ENCODE measurements around the gene SETD1B. TPM values are rescaled to one million over a fixed set of nuclear protein-coding genes. Genes with fewer than 3 reads are reported as not detected.

The SETD1B gene
- total RNA-seq, 4 donors from 2014 or later, result 1.3 to 63.6 (median 5.6) TPM

DNA sequence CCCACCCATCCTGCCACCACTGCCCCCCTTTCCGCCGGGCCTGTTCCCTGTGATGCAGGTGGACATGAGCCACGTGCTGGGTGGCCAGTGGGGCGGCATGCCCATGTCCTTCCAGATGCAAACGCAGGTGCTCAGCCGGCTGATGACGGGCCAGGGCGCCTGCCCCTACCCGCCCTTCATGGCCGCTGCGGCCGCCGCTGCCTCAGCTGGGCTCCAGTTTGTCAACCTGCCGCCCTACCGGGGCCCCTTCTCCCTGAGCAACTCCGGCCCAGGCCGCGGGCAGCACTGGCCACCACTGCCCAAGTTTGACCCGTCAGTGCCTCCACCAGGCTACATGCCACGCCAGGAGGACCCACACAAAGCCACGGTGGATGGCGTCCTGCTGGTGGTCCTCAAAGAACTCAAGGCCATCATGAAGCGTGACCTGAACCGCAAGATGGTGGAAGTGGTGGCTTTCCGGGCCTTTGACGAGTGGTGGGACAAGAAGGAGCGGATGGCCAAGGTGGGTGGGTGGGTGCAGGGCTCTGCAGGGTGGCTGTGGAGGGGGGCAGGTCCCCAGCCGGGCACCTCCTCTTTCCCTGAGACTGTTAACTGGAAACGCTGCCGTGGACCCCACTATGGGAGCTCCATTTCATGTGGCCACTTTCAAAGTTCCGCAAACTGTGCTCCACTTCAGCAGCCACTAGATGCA lies 10.8 kb downstream of the SETD1B start:
- no peaks in the 10 kb centered on the region for H3K36me3 ChIP-seq
- intact Hi-C loops (cut with DNase I; ENCODE audit: low total_unique reads), result no loop called here
- DNase-seq, result no peak

DNA sequence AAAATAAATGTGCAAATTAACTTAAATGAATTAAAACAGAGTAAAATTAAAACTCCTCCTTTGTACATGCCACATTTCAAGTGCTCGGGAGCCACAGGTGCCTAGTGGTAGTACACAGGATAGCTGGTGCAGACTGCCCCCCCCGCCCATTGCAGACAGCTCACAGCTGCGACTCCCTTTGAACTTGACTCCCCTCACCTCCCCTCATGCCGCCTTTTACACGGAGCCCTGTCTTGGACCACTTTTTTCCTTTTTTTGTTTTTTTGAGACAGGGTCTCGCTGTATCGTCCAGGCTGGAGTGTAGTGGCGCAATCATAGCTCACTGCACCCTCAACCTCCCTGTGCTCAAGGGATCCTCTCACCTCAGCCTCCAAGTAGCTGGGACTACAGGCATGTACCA lies 11.5 kb downstream of the SETD1B start:
- TF ChIP-seq, protein P1, sequence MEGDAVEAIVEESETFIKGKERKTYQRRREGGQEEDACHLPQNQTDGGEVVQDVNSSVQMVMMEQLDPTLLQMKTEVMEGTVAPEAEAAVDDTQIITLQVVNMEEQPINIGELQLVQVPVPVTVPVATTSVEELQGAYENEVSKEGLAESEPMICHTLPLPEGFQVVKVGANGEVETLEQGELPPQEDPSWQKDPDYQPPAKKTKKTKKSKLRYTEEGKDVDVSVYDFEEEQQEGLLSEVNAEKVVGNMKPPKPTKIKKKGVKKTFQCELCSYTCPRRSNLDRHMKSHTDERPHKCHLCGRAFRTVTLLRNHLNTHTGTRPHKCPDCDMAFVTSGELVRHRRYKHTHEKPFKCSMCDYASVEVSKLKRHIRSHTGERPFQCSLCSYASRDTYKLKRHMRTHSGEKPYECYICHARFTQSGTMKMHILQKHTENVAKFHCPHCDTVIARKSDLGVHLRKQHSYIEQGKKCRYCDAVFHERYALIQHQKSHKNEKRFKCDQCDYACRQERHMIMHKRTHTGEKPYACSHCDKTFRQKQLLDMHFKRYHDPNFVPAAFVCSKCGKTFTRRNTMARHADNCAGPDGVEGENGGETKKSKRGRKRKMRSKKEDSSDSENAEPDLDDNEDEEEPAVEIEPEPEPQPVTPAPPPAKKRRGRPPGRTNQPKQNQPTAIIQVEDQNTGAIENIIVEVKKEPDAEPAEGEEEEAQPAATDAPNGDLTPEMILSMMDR (IDR thresholded peaks at IDR 0.05), result no peak
- TF ChIP-seq POLR2A (IDR thresholded peaks at IDR 0.05), result no peak
- intact Hi-C loops (cut with DNase I; ENCODE audit: low total_unique reads), result no loop called here
- H3K36me3 ChIP-seq, result no peaks in the 10 kb centered on the region

More for the DNA sequence above, 10.8 kb downstream of the SETD1B start:
- Histone ChIP-seq H3K4me1 (peaks cover 9 to 26% of the 10 kb centered on the region in 2 donors), H3K27ac (no peak overlapping the region), H3K9me3 (no peaks in the 10 kb centered on the region), H3K4me3 (no peak overlapping the region), H3K27me3 (no peaks in the 10 kb centered on the region)
- no peak for TF ChIP-seq POLR2A (IDR thresholded peaks at IDR 0.05)
- TF ChIP-seq, protein P1 (IDR thresholded peaks at IDR 0.05), result no peak

DNA sequence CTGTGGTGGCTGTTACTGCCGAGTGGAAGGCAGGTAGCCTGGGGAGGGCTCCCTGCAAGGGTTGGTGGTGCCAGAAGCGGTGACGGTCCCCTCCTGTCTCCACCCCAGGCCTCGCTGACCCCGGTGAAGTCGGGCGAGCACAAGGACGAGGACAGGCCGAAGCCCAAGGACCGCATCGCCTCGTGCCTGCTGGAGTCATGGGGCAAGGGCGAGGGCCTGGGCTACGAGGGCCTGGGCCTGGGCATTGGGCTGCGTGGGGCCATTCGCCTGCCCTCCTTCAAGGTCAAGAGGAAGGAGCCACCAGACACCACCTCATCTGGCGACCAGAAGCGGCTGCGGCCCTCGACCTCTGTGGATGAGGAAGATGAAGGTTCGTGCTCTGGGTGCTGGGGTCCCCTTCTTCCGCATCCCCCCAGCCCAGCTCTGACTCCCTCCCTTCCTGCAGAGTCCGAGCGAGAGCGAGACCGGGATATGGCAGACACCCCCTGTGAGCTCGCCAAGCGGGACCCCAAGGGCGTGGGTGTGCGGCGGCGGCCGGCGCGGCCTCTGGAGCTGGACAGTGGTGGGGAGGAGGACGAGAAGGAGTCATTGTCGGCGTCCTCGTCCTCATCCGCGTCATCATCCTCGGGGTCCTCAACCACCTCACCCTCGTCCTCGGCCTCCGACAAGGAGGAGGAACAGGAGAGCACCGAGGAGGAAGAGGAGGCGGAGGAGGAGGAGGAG lies 13.3 kb downstream of the SETD1B start:
- no peak for DNase-seq
- Histone ChIP-seq H3K27me3 (no peaks in the 10 kb centered on the region), H3K36me3 (no peaks in the 10 kb centered on the region), H3K4me3 (no peak overlapping the region), H3K27ac (no peak overlapping the region), H3K4me1 (peaks cover 0 to 8% of the 10 kb centered on the region in 2 donors), H3K9me3 (no peaks in the 10 kb centered on the region)
- no peak for TF ChIP-seq POLR2A (IDR thresholded peaks at IDR 0.05)
- TF ChIP-seq, protein P1 (IDR thresholded peaks at IDR 0.05), result no peak
- intact Hi-C loops (cut with DNase I; ENCODE audit: low total_unique reads), result no loop called here

More for the DNA sequence above, 11.5 kb downstream of the SETD1B start:
- H3K27me3 ChIP-seq, result no peaks in the 10 kb centered on the region
- H3K27ac ChIP-seq, result no peak overlapping the region
- H3K4me1 ChIP-seq, result peaks cover 9 to 24% of the 10 kb centered on the region in 2 donors
- no peak for DNase-seq
- no peaks in the 10 kb centered on the region for H3K9me3 ChIP-seq
- H3K4me3 ChIP-seq, result no peak overlapping the region

DNA sequence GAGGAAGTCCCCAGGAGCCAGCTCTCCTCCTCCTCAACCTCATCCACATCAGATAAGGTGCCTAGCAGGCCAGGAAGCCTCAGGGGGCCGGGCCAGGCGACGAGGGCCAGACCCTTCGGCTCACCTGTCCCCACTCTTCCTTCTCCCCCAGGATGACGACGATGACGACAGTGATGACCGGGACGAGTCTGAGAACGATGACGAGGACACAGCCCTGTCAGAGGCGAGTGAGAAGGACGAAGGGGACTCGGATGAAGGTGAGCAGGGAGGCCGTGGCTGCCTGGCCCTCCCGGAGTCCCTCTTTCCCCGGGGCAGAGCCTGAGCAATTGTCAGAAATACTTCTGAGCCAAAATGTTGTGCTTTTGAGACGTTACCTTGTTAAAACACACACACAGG lies 13.8 kb downstream of the SETD1B start:
- Histone ChIP-seq H3K27ac (no peak overlapping the region), H3K4me1 (peaks cover 0 to 7% of the 10 kb centered on the region in 2 donors), H3K9me3 (no peaks in the 10 kb centered on the region), H3K36me3 (no peaks in the 10 kb centered on the region), H3K4me3 (no peak overlapping the region), H3K27me3 (no peaks in the 10 kb centered on the region)
- intact Hi-C loops (cut with DNase I; ENCODE audit: low total_unique reads), result no loop called here
- DNase-seq, result no peak
- TF ChIP-seq, protein P1 (IDR thresholded peaks at IDR 0.05), result no peak
- TF ChIP-seq POLR2A (IDR thresholded peaks at IDR 0.05), result no peak

Measured in uterus (tissue), 4 donors.